B cell (primary cell): Measurements from ENCODE around the gene OTOA. TPM values are rescaled to one million over a fixed set of nuclear protein-coding genes. Genes with fewer than 3 reads are reported as not detected.

ENCODE experiments used
- ATAC-seq: fragments of 200-7000 bp; cut with Tn5 transposase; one replicate; pipeline ENCODE4 v1.10.0; 2021; ENCODE audit warnings: low read depth, mild to moderate bottlenecking, moderate number of reproducible peaks, moderate library complexity
- CTCF ChIA-PET: fragments of 350-600 bp; sonication (Branson Sonifier 250); formaldehyde crosslinking; loops from one replicate; lab custom pipeline; 2021; ENCODE audit warnings: antibody characterized with exemption, inconsistent platforms; lab: Charles Lee
- POLR2A ChIA-PET: fragments of 350-600 bp; sonication (Branson Sonifier 250); formaldehyde crosslinking; loops from one replicate; lab custom pipeline; 2021; ENCODE audit warnings: antibody characterized with exemption; lab: Charles Lee
- DNase-seq: peaks from one replicate; pipeline ENCODE4 v3.0.0; 2013
- H2AFZ ChIP-seq: 2 replicates; pipeline ENCODE4 v1.6.1; 2012; ENCODE audit warnings: mild to moderate bottlenecking, low read depth, low read length; ENCODE audit not compliant: insufficient read depth, poor library complexity, severe bottlenecking
- H3K27ac ChIP-seq, 2 donors: 1 replicate in 1 of 2; 2 replicates in 1 of 2; pipeline ENCODE4 v1.5.1; 2012 to 2013; ENCODE audit warnings: low read length in 2 of 2, mild to moderate bottlenecking in 2 of 2, moderate library complexity in 1 of 2
- H3K27me3 ChIP-seq, 4 experiments: fragments of 200-600 bp in 1 of 4; sonication (generic) in 1 of 4; replicated peaks in 1 of 4; 1 replicate in 2 of 4; 2 replicates in 2 of 4; pipeline versions ENCODE4 v1.6.1 to v1.7.0; 2013 to 2016; ENCODE audit warnings: low read length in 3 of 4, mild to moderate bottlenecking in 2 of 4, mixed read lengths in 1 of 4, moderate library complexity in 1 of 4; ENCODE audit not compliant: insufficient read depth in 4 of 4, control insufficient read depth in 3 of 4; ENCODE audit errors: control extremely low read depth in 1 of 4
- H3K36me3 ChIP-seq, 2 experiments: replicated peaks in 1 of 2; 1 replicate in 1 of 2; 2 replicates in 1 of 2; pipeline versions ENCODE4 v1.6.1 to v1.7.1; 2013; ENCODE audit warnings: low read length in 1 of 2; ENCODE audit not compliant: insufficient read depth in 2 of 2, control insufficient read depth in 1 of 2; ENCODE audit errors: control extremely low read depth in 1 of 2, extremely low read depth in 1 of 2
- H3K4me1 ChIP-seq, 2 donors: fragments of 200-600 bp in 1 of 2; sonication (generic) in 1 of 2; 1 replicate in 1 of 2; 2 replicates in 1 of 2; pipeline versions ENCODE4 v1.5.1 to v1.6.1; 2013 to 2017; ENCODE audit warnings: low read length in 2 of 2; ENCODE audit not compliant: control insufficient read depth in 2 of 2, insufficient read depth in 2 of 2
- H3K4me2 ChIP-seq: replicated peaks from 2 replicates; pipeline ENCODE3; 2012; ENCODE audit warnings: mild to moderate bottlenecking, low read depth, low read length; ENCODE audit not compliant: poor library complexity, severe bottlenecking
- H3K4me3 ChIP-seq, 5 experiments: fragments of 200-600 bp in 1 of 5; sonication (generic) in 1 of 5; 1 replicate in 3 of 5; 2 replicates in 2 of 5; pipeline versions ENCODE4 v1.5.1 to v1.7.0; 2011 to 2016; ENCODE audit warnings: low read length in 4 of 5, mild to moderate bottlenecking in 4 of 5, low read depth in 2 of 5, control low read depth in 1 of 5, moderate library complexity in 1 of 5; ENCODE audit not compliant: insufficient read depth in 1 of 5; ENCODE audit errors: control extremely low read depth in 1 of 5, extremely low read depth in 1 of 5
- H3K79me2 ChIP-seq: fragments of 200-600 bp; sonication (generic); one replicate; pipeline ENCODE4 v1.6.0; 2016; ENCODE audit warnings: low read length; ENCODE audit not compliant: control insufficient read depth, insufficient read depth
- H3K9ac ChIP-seq: fragments of 200-600 bp; sonication (generic); 2 replicates; pipeline ENCODE4 v1.6.1; 2017; ENCODE audit warnings: mild to moderate bottlenecking, low read length, moderate library complexity
- H3K9me3 ChIP-seq, 3 donors: one replicate each; pipeline versions ENCODE4 v1.6.1 to v1.7.1; 2013; ENCODE audit warnings: low read length in 2 of 3; ENCODE audit not compliant: control insufficient read depth in 2 of 3, insufficient read depth in 1 of 3; ENCODE audit errors: control extremely low read depth in 1 of 3
- H4K20me1 ChIP-seq: 2 replicates; pipeline ENCODE4 v1.6.0; 2012; ENCODE audit warnings: mild to moderate bottlenecking, low read length; ENCODE audit not compliant: insufficient read depth, control insufficient read depth, poor library complexity, severe bottlenecking
- H3K27ac Mint-ChIP-seq: one replicate; pipeline ENCODE4 v1.8.0; 2021; ENCODE audit warnings: mixed read lengths
- H3K27me3 Mint-ChIP-seq: one replicate; pipeline ENCODE4 v1.8.0; 2021; ENCODE audit warnings: mixed read lengths
- H3K4me1 Mint-ChIP-seq: one replicate; pipeline ENCODE4 v1.8.0; 2021; ENCODE audit warnings: mixed read lengths
- H3K4me3 Mint-ChIP-seq: one replicate; pipeline ENCODE4 v1.8.0; 2021; ENCODE audit warnings: mixed read lengths
- H3K9me3 Mint-ChIP-seq: one replicate; pipeline ENCODE4 v1.8.0; 2022; ENCODE audit warnings: mixed read lengths; ENCODE audit not compliant: insufficient read depth
- EZH2 ChIP-seq: IDR thresholded peaks from 2 replicates; pipeline ENCODE4 v1.6.1; 2012; ENCODE audit warnings: borderline replicate concordance, low read depth, mild to moderate bottlenecking, moderate library complexity, low read length; ENCODE audit not compliant: insufficient read depth, poor library complexity, severe bottlenecking
- WGBS: methylation state at CpG from one replicate; pipeline ENCODE4 v1.1.5; 2013; ENCODE audit warnings: missing lambda C conversion rate; ENCODE audit not compliant: insufficient coverage; 5-methylcytosine and 5-hydroxymethylcytosine counted together
- intact Hi-C: fragments of 100-400 bp; cut with micrococcal nuclease; formaldehyde crosslinking; loops from one replicate; pipeline ENCODE4 v1.10.0; 2022
- polyA plus RNA-seq: library from polyadenylated mRNA; depleted of rRNA; stranded (reverse); fragments of >200 nt; gene quantifications from 2 replicates; pipeline ENCODE4 v1.2.3, GENCODE V29; 2012
- total RNA-seq, 2 donors: library from RNA; stranded (reverse); fragments of 120-200 nt in 1 of 2; gene quantifications; 1 replicate in 1 of 2; 2 replicates in 1 of 2; pipeline versions ENCODE4 v1.2.3 to v1.2.4, GENCODE V29; 2013 to 2022
- TF ChIP-seq, protein P1 (sequence below): fragments of 200-600 bp; IDR thresholded peaks from one replicate; pipeline ENCODE4 v1.8.0; 2022; ENCODE audit warnings: antibody characterized with exemption, mild to moderate bottlenecking

Gene OTOA
- total and polyA plus RNA-seq, 2 donors (not counting 1 experiment from before 2014, with no cell fraction given), result 0.39 TPM; not detected in 1

GRCh38 chr16:21654466-21654865 is 9.3 kb upstream of the OTOA start:
- Mint-ChIP-seq H3K27me3 (no peaks in the 10 kb centered on the region), H3K9me3 (no peaks in the 10 kb centered on the region), H3K4me3 (no peak overlapping the region), H3K27ac (no peak overlapping the region), H3K4me1 (peaks cover 78% of the 10 kb centered on the region)
- H3K4me1 ChIP-seq, result peaks cover 69 to 74% of the 10 kb centered on the region in 2 donors
- peaks cover 15% of the 10 kb centered on the region for H3K79me2 ChIP-seq
- POLR2A ChIA-PET, result interaction anchor here (1.1 kb wide), 1 partner anchor 9 kb away, joined by 4 read pairs; no protein-coding TSS in a partner anchor
- no peak overlapping the region for H3K4me3 ChIP-seq
- no peak overlapping the region for H3K9ac ChIP-seq
- H2AFZ ChIP-seq, result no peak overlapping the region
- intact Hi-C loops, result no loop called here
- H3K27me3 ChIP-seq, result no peaks in the 10 kb centered on the region
- H3K9me3 ChIP-seq, result peaks cover 0 to 6% (median 0%) of the 10 kb centered on the region in 3 donors
- DNase-seq, result no peak
- no CpG with 5 or more reads among the region's 1 CpG for WGBS
- no peak overlapping the region for H3K4me2 ChIP-seq
- CTCF ChIA-PET, result interaction anchor here (7.8 kb wide), 1 partner anchor 9 kb away, joined by 159 read pairs; no protein-coding TSS in a partner anchor
- peaks cover 0 to 5% of the 10 kb centered on the region in 2 experiments for H3K36me3 ChIP-seq
- H3K27ac ChIP-seq, result no peak overlapping the region
- TF ChIP-seq, protein P1, sequence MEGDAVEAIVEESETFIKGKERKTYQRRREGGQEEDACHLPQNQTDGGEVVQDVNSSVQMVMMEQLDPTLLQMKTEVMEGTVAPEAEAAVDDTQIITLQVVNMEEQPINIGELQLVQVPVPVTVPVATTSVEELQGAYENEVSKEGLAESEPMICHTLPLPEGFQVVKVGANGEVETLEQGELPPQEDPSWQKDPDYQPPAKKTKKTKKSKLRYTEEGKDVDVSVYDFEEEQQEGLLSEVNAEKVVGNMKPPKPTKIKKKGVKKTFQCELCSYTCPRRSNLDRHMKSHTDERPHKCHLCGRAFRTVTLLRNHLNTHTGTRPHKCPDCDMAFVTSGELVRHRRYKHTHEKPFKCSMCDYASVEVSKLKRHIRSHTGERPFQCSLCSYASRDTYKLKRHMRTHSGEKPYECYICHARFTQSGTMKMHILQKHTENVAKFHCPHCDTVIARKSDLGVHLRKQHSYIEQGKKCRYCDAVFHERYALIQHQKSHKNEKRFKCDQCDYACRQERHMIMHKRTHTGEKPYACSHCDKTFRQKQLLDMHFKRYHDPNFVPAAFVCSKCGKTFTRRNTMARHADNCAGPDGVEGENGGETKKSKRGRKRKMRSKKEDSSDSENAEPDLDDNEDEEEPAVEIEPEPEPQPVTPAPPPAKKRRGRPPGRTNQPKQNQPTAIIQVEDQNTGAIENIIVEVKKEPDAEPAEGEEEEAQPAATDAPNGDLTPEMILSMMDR, result no peak
- TF ChIP-seq EZH2, result no peak
- H4K20me1 ChIP-seq, result no peaks in the 10 kb centered on the region
- no peak for ATAC-seq

GRCh38 chr16:21654881-21655280 is 8.9 kb upstream of the OTOA start:
- no peak overlapping the region for H3K9ac ChIP-seq
- peaks cover 15% of the 10 kb centered on the region for H3K79me2 ChIP-seq
- no peaks in the 10 kb centered on the region for H4K20me1 ChIP-seq
- H3K27ac ChIP-seq, result no peak overlapping the region
- H3K4me2 ChIP-seq, result no peak overlapping the region
- intact Hi-C loops, result loop anchor here (5.0 kb wide), 1 partner anchor 642 kb away; the partner anchor contains the start of gene POLR3E
- H3K27me3 ChIP-seq, result no peaks in the 10 kb centered on the region
- H2AFZ ChIP-seq, result no peak overlapping the region
- no peak overlapping the region for H3K4me3 Mint-ChIP-seq
- POLR2A ChIA-PET, result interaction anchor here (1.1 kb wide), 1 partner anchor 9 kb away, joined by 4 read pairs; no protein-coding TSS in a partner anchor
- peaks cover 70 to 74% of the 10 kb centered on the region in 2 donors for H3K4me1 ChIP-seq
- peaks cover 0 to 6% (median 0%) of the 10 kb centered on the region in 3 donors for H3K9me3 ChIP-seq
- peaks cover 0 to 5% of the 10 kb centered on the region in 2 experiments for H3K36me3 ChIP-seq
- no peaks in the 10 kb centered on the region for H3K9me3 Mint-ChIP-seq
- CTCF ChIA-PET, result interaction anchor here (7.8 kb wide), 1 partner anchor 10 kb away, joined by 159 read pairs; no protein-coding TSS in a partner anchor
- peaks cover 81% of the 10 kb centered on the region for H3K4me1 Mint-ChIP-seq
- no peak overlapping the region for H3K4me3 ChIP-seq
- no peak for TF ChIP-seq EZH2
- TF ChIP-seq, protein P1, result no peak
- H3K27ac Mint-ChIP-seq, result no peak overlapping the region
- 100% methylated on average over 1 of the region's 2 CpGs for WGBS
- no peaks in the 10 kb centered on the region for H3K27me3 Mint-ChIP-seq
- ATAC-seq (no peak), DNase-seq (no peak)
